ENCODE measurements around the gene CCNL2. TPM values are rescaled to one million over a fixed set of nuclear protein-coding genes. Genes with fewer than 3 reads are reported as not detected.

CCNL2 gene
- total RNA-seq, 2 experiments from 2014 or later = 274 to 281 TPM

GRCh38 chr1:1426496-1427105 lies 27.5 kb upstream of the CCNL2 start:
- Histone ChIP-seq H3K4me3 (ENCODE audit: low read length) (no peak overlapping the region), H3K4me1 (ENCODE audit: insufficient read depth, low read length) (no peaks in the 10 kb centered on the region), H3K27ac (ENCODE audit: low read depth in 1 of 2, low read length in 2 of 2) (no peak overlapping the region), H3K36me3 (ENCODE audit: insufficient read depth, low read length) (no peaks in the 10 kb centered on the region), H3K9me3 (ENCODE audit: control insufficient read depth in 1 of 2, insufficient read depth in 1 of 2, low read length in 2 of 2) (no peaks in the 10 kb centered on the region), H3K27me3 (ENCODE audit: control insufficient read depth in 1 of 2, insufficient read depth in 2 of 2, low read length in 2 of 2) (peaks cover 29 to 33% of the 10 kb centered on the region in 2 experiments)
- CTCF ChIA-PET = no interaction called here
- ATAC-seq (ENCODE audit: poor library complexity) = peak; percentile 39
- Mint-ChIP-seq H3K36me3 (ENCODE audit: low read depth) (no peaks in the 10 kb centered on the region), H3K27me3 (peaks cover 50% of the 10 kb centered on the region), H3K9me3 (no peaks in the 10 kb centered on the region), H3K4me3 (no peak overlapping the region), H3K27ac (no peak overlapping the region), H3K4me1 (ENCODE audit: low read depth) (no peaks in the 10 kb centered on the region)
- peak in 1 of 14 experiments; percentile 25 for DNase-seq
- intact Hi-C loops (cut with DNase I, micrococcal nuclease) = no loop called here
- POLR2A ChIA-PET = no interaction called here
- no peak for TF ChIP-seq CTCF (IDR thresholded peaks at IDR 0.05)

GRCh38 chr1:1425753-1426495 lies 26.8 kb upstream of the CCNL2 start:
- DNase-seq (peak in 1 of 14 experiments; percentile 23), ATAC-seq (ENCODE audit: poor library complexity) (no peak)
- H3K27me3 Mint-ChIP-seq = peaks cover 50% of the 10 kb centered on the region
- TF ChIP-seq CTCF (IDR thresholded peaks at IDR 0.05) = no peak
- no peaks in the 10 kb centered on the region for H3K36me3 Mint-ChIP-seq (ENCODE audit: low read depth)
- H3K9me3 Mint-ChIP-seq = no peaks in the 10 kb centered on the region
- no peak overlapping the region for H3K4me3 ChIP-seq (ENCODE audit: low read length)
- POLR2A ChIA-PET = no interaction called here
- H3K27me3 ChIP-seq (ENCODE audit: control insufficient read depth in 1 of 2, insufficient read depth in 2 of 2, low read length in 2 of 2) = peaks cover 32 to 35% of the 10 kb centered on the region in 2 experiments
- H3K4me3 Mint-ChIP-seq = no peak overlapping the region
- no peak overlapping the region for H3K27ac ChIP-seq (ENCODE audit: low read depth in 1 of 2, low read length in 2 of 2)
- peaks cover 2% of the 10 kb centered on the region for H3K4me1 ChIP-seq (ENCODE audit: insufficient read depth, low read length)
- CTCF ChIA-PET = no interaction called here
- intact Hi-C loops (cut with DNase I, micrococcal nuclease) = no loop called here
- H3K9me3 ChIP-seq (ENCODE audit: control insufficient read depth in 1 of 2, insufficient read depth in 1 of 2, low read length in 2 of 2) = peaks cover 0 to 4% of the 10 kb centered on the region in 2 experiments
- no peaks in the 10 kb centered on the region for H3K4me1 Mint-ChIP-seq (ENCODE audit: low read depth)
- H3K36me3 ChIP-seq (ENCODE audit: insufficient read depth, low read length) = no peaks in the 10 kb centered on the region
- no peak overlapping the region for H3K27ac Mint-ChIP-seq

- peaks cover 35 to 39% of the 10 kb centered on the region in 2 experiments for H3K27me3 ChIP-seq (ENCODE audit: control insufficient read depth in 1 of 2, insufficient read depth in 2 of 2, low read length in 2 of 2)
- Mint-ChIP-seq H3K9me3 (no peaks in the 10 kb centered on the region), H3K27me3 (peaks cover 50% of the 10 kb centered on the region), H3K4me3 (no peak overlapping the region), H3K27ac (no peak overlapping the region), H3K36me3 (ENCODE audit: low read depth) (no peaks in the 10 kb centered on the region), H3K4me1 (ENCODE audit: low read depth) (no peaks in the 10 kb centered on the region)
- peaks cover 4% of the 10 kb centered on the region for H3K4me1 ChIP-seq (ENCODE audit: insufficient read depth, low read length)
- ChIA-PET POLR2A (no interaction called here), CTCF (no interaction called here)
- no peak overlapping the region for H3K4me3 ChIP-seq (ENCODE audit: low read length)
- DNase-seq (peak in 1 of 14 experiments; percentile 16), ATAC-seq (ENCODE audit: poor library complexity) (no peak)
- H3K27ac ChIP-seq (ENCODE audit: low read depth in 1 of 2, low read length in 2 of 2) = no peak overlapping the region
- no peaks in the 10 kb centered on the region for H3K36me3 ChIP-seq (ENCODE audit: insufficient read depth, low read length)
- intact Hi-C loops (cut with DNase I, micrococcal nuclease) = no loop called here
- TF ChIP-seq CTCF (IDR thresholded peaks at IDR 0.05) = no peak
- peaks cover 0 to 8% of the 10 kb centered on the region in 2 experiments for H3K9me3 ChIP-seq (ENCODE audit: control insufficient read depth in 1 of 2, insufficient read depth in 1 of 2, low read length in 2 of 2)
Observed at GRCh38 chr1:1425426-1425752, 26.3 kb upstream of the CCNL2 start.

All from CD4-positive, alpha-beta T cell (primary cell).